Left lung (tissue), 10 donors: ENCODE results near the gene TMEM143. TPM values are rescaled to one million over a fixed set of nuclear protein-coding genes. Genes with fewer than 3 reads are reported as not detected.

Source experiments
- ATAC-seq: fragments of 200-7000 bp; cut with Tn5 transposase; one replicate; pipeline ENCODE4 v1.9.1; 2020; ENCODE audit warnings: moderate library complexity
- DNase-seq, 4 donors: peaks; one replicate each; pipeline ENCODE4 v3.0.0-alpha.2; 2013 to 2020
- H3K27ac ChIP-seq, 2 donors: fragments of 200-600 bp; sonication (generic) in 1 of 2; one replicate each; pipeline versions ENCODE4 v1.5.0 to v1.8.0; 2020 to 2021
- H3K27me3 ChIP-seq, 2 donors: fragments of 200-600 bp; sonication (generic) in 1 of 2; one replicate each; pipeline versions ENCODE4 v1.5.0 to v1.8.0; 2020 to 2021
- H3K36me3 ChIP-seq, 2 donors: fragments of 200-600 bp; sonication (generic) in 1 of 2; one replicate each; pipeline versions ENCODE4 v1.5.0 to v1.8.0; 2020 to 2021
- H3K4me1 ChIP-seq, 2 donors: fragments of 200-600 bp; one replicate each; pipeline ENCODE4 v1.8.0; 2021
- H3K4me3 ChIP-seq, 2 donors: fragments of 200-600 bp; sonication (generic) in 1 of 2; one replicate each; pipeline versions ENCODE4 v1.5.0 to v1.8.0; 2020 to 2021; ENCODE audit warnings: mild to moderate bottlenecking in 1 of 2
- H3K9me3 ChIP-seq, 2 donors: fragments of 200-600 bp; sonication (generic) in 1 of 2; one replicate each; pipeline versions ENCODE4 v1.5.0 to v1.8.0; 2020 to 2021
- intact Hi-C, 2 donors: fragments of 100-400 bp; cut with DNase I; formaldehyde crosslinking; loops; one replicate each; pipeline versions ENCODE4 v1.11.2 to v1.14.2; 2022
- polyA plus RNA-seq, 6 donors: library from polyadenylated mRNA; unstranded; fragments of 120-200 nt; gene quantifications; one replicate each; pipeline ENCODE4 v1.2.1, GENCODE V29; 2013; ENCODE audit not compliant: insufficient read length in 6 of 6
- total RNA-seq, 2 donors: library from RNA; stranded (reverse); fragmentation: NEBNext Ultra II Directional; extraction: Animal tissue kit (Norgen Biotek cat#: 25700); gene quantifications; one replicate each; pipeline ENCODE4 v1.2.1, GENCODE V29; 2021
- TF ChIP-seq, protein P1 (sequence below), 2 donors: fragments of 200-600 bp; sonication (generic) in 1 of 2; IDR thresholded peaks; one replicate each; pipeline versions ENCODE4 v1.5.0 to v1.8.0; 2021; ENCODE audit warnings: antibody characterized with exemption in 2 of 2
- donor health status: DM: no; HTN: yes; CAD: no.
- donor health status: DM: no; HTN: no; CAD: no.

Gene TMEM143
- total and polyA plus RNA-seq, 8 donors, result 7.5 to 10.6 (median 9.3) TPM

DNA sequence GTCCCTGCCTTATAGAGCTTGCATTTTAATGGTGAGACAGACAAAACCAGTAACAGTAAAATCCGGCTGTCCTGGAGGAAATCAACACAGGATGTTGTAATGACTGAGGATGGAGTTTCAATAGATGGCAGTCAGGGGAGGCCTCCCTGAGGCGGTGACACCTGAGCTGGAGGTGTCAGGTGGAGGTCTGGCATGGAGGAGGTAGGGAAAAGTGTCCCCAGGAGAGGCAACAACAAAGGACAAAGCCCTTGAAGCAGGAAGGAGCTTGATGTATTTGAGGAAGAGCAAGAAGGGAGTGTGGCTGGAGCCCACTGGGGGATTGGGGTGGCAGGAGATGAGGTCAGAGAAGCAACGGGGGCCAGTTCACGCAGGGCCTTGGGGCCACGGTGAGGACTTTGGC lies 37.5 kb upstream of the TMEM143 start:
- H3K27me3 ChIP-seq, result peaks cover 13 to 38% of the 10 kb centered on the region in 2 donors
- TF ChIP-seq, protein P1, sequence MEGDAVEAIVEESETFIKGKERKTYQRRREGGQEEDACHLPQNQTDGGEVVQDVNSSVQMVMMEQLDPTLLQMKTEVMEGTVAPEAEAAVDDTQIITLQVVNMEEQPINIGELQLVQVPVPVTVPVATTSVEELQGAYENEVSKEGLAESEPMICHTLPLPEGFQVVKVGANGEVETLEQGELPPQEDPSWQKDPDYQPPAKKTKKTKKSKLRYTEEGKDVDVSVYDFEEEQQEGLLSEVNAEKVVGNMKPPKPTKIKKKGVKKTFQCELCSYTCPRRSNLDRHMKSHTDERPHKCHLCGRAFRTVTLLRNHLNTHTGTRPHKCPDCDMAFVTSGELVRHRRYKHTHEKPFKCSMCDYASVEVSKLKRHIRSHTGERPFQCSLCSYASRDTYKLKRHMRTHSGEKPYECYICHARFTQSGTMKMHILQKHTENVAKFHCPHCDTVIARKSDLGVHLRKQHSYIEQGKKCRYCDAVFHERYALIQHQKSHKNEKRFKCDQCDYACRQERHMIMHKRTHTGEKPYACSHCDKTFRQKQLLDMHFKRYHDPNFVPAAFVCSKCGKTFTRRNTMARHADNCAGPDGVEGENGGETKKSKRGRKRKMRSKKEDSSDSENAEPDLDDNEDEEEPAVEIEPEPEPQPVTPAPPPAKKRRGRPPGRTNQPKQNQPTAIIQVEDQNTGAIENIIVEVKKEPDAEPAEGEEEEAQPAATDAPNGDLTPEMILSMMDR (IDR thresholded peaks at IDR 0.05), result no peak
- ATAC-seq (no peak), DNase-seq (no peak)
- no peak overlapping the region for H3K4me3 ChIP-seq
- no peak overlapping the region for H3K27ac ChIP-seq
- H3K36me3 ChIP-seq, result no peaks in the 10 kb centered on the region
- intact Hi-C loops, result no loop called here
- no peaks in the 10 kb centered on the region for H3K9me3 ChIP-seq
- peaks cover 0 to 22% of the 10 kb centered on the region in 2 donors for H3K4me1 ChIP-seq

DNA sequence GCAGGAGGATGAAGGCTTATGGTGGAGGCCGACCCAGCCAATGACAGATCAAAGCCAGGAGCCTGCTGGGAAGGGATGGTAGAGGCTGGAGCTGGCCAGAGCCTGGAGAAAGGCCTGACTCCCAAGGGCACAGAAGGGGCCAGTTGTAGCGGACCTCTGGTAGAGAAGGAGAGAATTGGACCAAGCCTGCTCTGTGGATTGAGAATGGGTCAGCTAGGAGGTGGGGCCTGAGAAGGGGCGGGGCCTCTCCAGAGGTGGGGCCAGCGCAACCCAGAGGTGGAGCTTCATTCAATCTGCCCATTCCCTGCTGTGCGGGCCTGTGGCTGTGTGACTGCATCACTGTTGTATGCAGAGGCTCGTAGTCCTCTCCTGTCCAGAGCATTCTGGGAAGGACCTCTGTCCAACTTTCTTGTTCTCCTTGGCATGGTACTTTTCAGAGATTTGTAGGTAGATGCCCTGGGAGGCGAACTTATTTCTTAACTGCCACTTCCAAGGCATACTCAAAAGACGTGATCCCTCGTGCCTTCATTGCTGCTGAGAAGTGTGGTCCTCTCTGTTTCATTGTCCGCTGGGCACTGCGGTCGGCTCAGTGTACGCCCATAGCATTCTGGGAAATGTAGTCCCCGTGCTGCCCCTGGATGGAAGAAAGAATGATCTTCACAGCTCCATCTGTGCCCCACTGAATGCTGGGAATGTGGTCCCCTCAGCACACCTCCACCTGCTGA lies 36.4 kb upstream of the TMEM143 start:
- intact Hi-C loops, result no loop called here
- no peak overlapping the region for H3K27ac ChIP-seq
- H3K4me1 ChIP-seq, result peaks cover 0 to 22% of the 10 kb centered on the region in 2 donors
- TF ChIP-seq, protein P1 (IDR thresholded peaks at IDR 0.05), result no peak
- H3K9me3 ChIP-seq, result no peaks in the 10 kb centered on the region
- no peak overlapping the region for H3K4me3 ChIP-seq
- ATAC-seq (peak; percentile 44), DNase-seq (no peak)
- peaks cover 24 to 42% of the 10 kb centered on the region in 2 donors for H3K27me3 ChIP-seq
- no peaks in the 10 kb centered on the region for H3K36me3 ChIP-seq

DNA sequence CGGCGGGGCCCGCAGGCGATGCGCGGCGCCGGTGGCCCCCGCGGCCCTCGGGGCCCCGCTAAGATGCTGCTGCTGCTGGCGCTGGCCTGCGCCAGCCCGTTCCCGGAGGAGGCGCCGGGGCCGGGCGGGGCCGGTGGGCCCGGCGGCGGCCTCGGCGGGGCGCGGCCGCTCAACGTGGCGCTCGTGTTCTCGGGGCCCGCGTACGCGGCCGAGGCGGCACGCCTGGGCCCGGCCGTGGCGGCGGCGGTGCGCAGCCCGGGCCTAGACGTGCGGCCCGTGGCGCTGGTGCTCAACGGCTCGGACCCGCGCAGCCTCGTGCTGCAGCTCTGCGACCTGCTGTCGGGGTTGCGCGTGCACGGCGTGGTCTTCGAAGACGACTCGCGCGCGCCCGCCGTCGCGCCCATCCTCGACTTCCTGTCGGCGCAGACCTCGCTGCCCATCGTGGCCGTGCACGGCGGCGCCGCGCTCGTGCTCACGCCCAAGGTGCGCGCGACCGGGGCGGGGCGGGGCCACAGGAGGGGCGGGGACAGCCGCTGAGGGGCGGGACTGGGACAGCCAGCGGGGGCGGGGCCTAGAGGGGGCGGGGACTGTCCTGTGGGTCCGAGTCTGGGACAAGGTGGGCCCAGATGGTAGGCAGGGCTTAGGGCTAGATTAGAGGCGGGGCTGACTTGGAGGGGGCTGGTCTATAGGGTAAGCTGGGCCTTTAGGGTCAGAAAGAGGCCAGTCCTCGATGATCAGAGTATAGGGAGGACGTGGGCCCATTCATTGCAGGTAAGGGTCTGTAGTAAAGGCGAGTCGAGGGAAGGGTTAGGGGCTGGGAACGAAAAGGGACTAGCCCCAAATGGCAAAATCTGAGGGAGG lies 34.9 kb upstream of the TMEM143 start:
- DNase-seq, result peak in 3 of 4 donors; percentile 62 to 94 (median 83)
- H3K27ac ChIP-seq, result no peak overlapping the region

DNA sequence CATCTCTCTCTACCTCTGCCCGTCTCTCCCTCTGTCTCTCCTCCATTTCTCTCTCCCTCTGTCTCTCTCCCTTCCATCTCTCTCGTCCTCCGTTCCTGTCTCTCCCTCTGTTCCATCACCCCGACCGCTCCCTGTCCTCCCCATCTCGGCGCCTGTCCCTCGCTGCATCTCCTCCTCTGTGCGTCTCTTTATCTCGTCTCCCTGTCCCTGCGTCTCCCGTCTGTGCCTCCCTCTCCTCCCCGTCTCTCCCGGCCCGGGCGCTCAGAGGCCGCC lies 34.3 kb upstream of the TMEM143 start:
- TF ChIP-seq, protein P1 (IDR thresholded peaks at IDR 0.05), result no peak
- DNase-seq, result no peak
- Histone ChIP-seq H3K27ac (no peak overlapping the region), H3K27me3 (peaks cover 44 to 59% of the 10 kb centered on the region in 2 donors), H3K4me3 (peak overlapping the region in 1 of 2 donors; percentile 36), H3K36me3 (no peaks in the 10 kb centered on the region), H3K9me3 (no peaks in the 10 kb centered on the region), H3K4me1 (peaks cover 0 to 37% of the 10 kb centered on the region in 2 donors)
- ATAC-seq, result no peak
- intact Hi-C loops, result no loop called here

More for the DNA sequence above, 34.9 kb upstream of the TMEM143 start:
- Histone ChIP-seq H3K4me3 (peak overlapping the region; percentile 11 to 36), H3K36me3 (no peaks in the 10 kb centered on the region), H3K4me1 (peaks cover 0 to 34% of the 10 kb centered on the region in 2 donors), H3K9me3 (no peaks in the 10 kb centered on the region), H3K27me3 (peaks cover 40 to 53% of the 10 kb centered on the region in 2 donors)
- TF ChIP-seq, protein P1 (IDR thresholded peaks at IDR 0.05), result no peak
- intact Hi-C loops, result no loop called here
- peak; percentile 82 for ATAC-seq
